ENCODE results near the gene EXOC4.
"Not testable (repeated sequence)": the region's sequence is repeated elsewhere in the genome, so short reads cannot be mapped to it uniquely, and the experiment has no call there.

Gene EXOC4

GRCh38 chr7:133275008-133275407 lies 22.1 kb downstream of the EXOC4 start:
- no peak for DNase-seq (ENCODE audit: low read depth in 2 of 3, low spot score in 1 of 3)

- no peak for DNase-seq (ENCODE audit: low read depth in 2 of 3, low spot score in 1 of 3)
These were observed 22.7 kb downstream of the EXOC4 start for GRCh38 chr7:133275446-133276095.

GRCh38 chr7:133278975-133279374 lies 26.1 kb downstream of the EXOC4 start:
- not testable (repeated sequence) for DNase-seq (ENCODE audit: low read depth in 2 of 3, low spot score in 1 of 3)

GRCh38 chr7:133282094-133282493 lies 29.2 kb downstream of the EXOC4 start:
- DNase-seq (ENCODE audit: low read depth in 2 of 3, low spot score in 1 of 3): no peak

- DNase-seq (ENCODE audit: low read depth in 2 of 3, low spot score in 1 of 3): no peak
These were observed 31.2 kb downstream of the EXOC4 start for GRCh38 chr7:133284092-133284491.

- no peak for DNase-seq (ENCODE audit: low read depth in 2 of 3, low spot score in 1 of 3)
These were observed 36.1 kb downstream of the EXOC4 start for GRCh38 chr7:133288970-133289369.

GRCh38 chr7:133290041-133290440 lies 37.2 kb downstream of the EXOC4 start:
- DNase-seq (ENCODE audit: low read depth in 2 of 3, low spot score in 1 of 3): no peak

- DNase-seq (ENCODE audit: low read depth in 2 of 3, low spot score in 1 of 3): no peak
These were observed 37.9 kb downstream of the EXOC4 start for GRCh38 chr7:133290676-133291333.

- no peak for DNase-seq (ENCODE audit: low read depth in 2 of 3, low spot score in 1 of 3)
These were observed 39.8 kb downstream of the EXOC4 start for GRCh38 chr7:133292631-133293030.

GRCh38 chr7:133293384-133294160 lies 40.7 kb downstream of the EXOC4 start:
- no peak for DNase-seq (ENCODE audit: low read depth in 2 of 3, low spot score in 1 of 3)

GRCh38 chr7:133294234-133294633 lies 41.4 kb downstream of the EXOC4 start:
- no peak for DNase-seq (ENCODE audit: low read depth in 2 of 3, low spot score in 1 of 3)

- no peak for DNase-seq (ENCODE audit: low read depth in 2 of 3, low spot score in 1 of 3)
These were observed 42.6 kb downstream of the EXOC4 start for GRCh38 chr7:133295484-133295883.

GRCh38 chr7:133297093-133297492 lies 44.2 kb downstream of the EXOC4 start:
- DNase-seq (ENCODE audit: low read depth in 2 of 3, low spot score in 1 of 3): no peak

- no peak for DNase-seq (ENCODE audit: low read depth in 2 of 3, low spot score in 1 of 3)
These were observed 45.2 kb downstream of the EXOC4 start for GRCh38 chr7:133298080-133298479.

- DNase-seq (ENCODE audit: low read depth in 2 of 3, low spot score in 1 of 3): no peak
These were observed 46.8 kb downstream of the EXOC4 start for GRCh38 chr7:133299676-133300075.

GRCh38 chr7:133300088-133300487 lies 47.2 kb downstream of the EXOC4 start:
- no peak for DNase-seq (ENCODE audit: low read depth in 2 of 3, low spot score in 1 of 3)

GRCh38 chr7:133300811-133301210 lies 47.9 kb downstream of the EXOC4 start:
- no peak for DNase-seq (ENCODE audit: low read depth in 2 of 3, low spot score in 1 of 3)

- DNase-seq (ENCODE audit: low read depth in 2 of 3, low spot score in 1 of 3): no peak
These were observed 48.6 kb downstream of the EXOC4 start for GRCh38 chr7:133301444-133301843.

- no peak for DNase-seq (ENCODE audit: low read depth in 2 of 3, low spot score in 1 of 3)
These were observed 50.5 kb downstream of the EXOC4 start for GRCh38 chr7:133303372-133303771.

- DNase-seq (ENCODE audit: low read depth in 2 of 3, low spot score in 1 of 3): no peak
These were observed 51.1 kb downstream of the EXOC4 start for GRCh38 chr7:133303931-133304330.

- no peak for DNase-seq (ENCODE audit: low read depth in 2 of 3, low spot score in 1 of 3)
These were observed 56.5 kb downstream of the EXOC4 start for GRCh38 chr7:133309333-133309732.

GRCh38 chr7:133310232-133310862 lies 57.5 kb downstream of the EXOC4 start:
- no peak for DNase-seq (ENCODE audit: low read depth in 2 of 3, low spot score in 1 of 3)

All from stimulated activated CD4-positive, alpha-beta T cell treated with anti-CD3 and anti-CD28 coated beads, Interleukin-12 subunit alpha, Interleukin-12 subunit beta, amount 100 ng/mL, for 48 hours (primary cell).